WTC11 (cell line): ENCODE measurements around the gene PLEKHH1. TPM values are rescaled to one million over a fixed set of nuclear protein-coding genes. Genes with fewer than 3 reads are reported as not detected.

ENCODE experiments used
- ATAC-seq: fragments of 200-7000 bp; cut with Tn5 transposase; 2 replicates; pipeline ENCODE4 v1.10.0; 2021; ENCODE audit warnings: mild to moderate bottlenecking, moderate library complexity
- CTCF ChIA-PET: fragments of 300-600 bp; sonication (Branson Sonifier 250); formaldehyde crosslinking; loops from one replicate; lab custom pipeline; 2021; ENCODE audit warnings: antibody characterized with exemption; lab: Charles Lee
- POLR2A ChIA-PET: fragments of 350-600 bp; sonication (Branson Sonifier 250); formaldehyde crosslinking; loops from one replicate; lab custom pipeline; 2021; ENCODE audit warnings: antibody characterized with exemption; lab: Charles Lee
- DNase-seq: peaks from one replicate; pipeline ENCODE4 v3.0.0; 2021; ENCODE audit warnings: low spot score
- H3K27ac Mint-ChIP-seq: 2 replicates; pipeline ENCODE4 v1.8.0; 2021; ENCODE audit warnings: mixed read lengths
- H3K27me3 Mint-ChIP-seq: 2 replicates; pipeline ENCODE4 v1.8.0; 2021; ENCODE audit warnings: low read depth, mild to moderate bottlenecking, moderate library complexity, mixed read lengths
- H3K36me3 Mint-ChIP-seq: 2 replicates; pipeline ENCODE4 v1.8.0; 2021; ENCODE audit warnings: mixed read lengths
- H3K4me1 Mint-ChIP-seq: 2 replicates; pipeline ENCODE4 v1.8.0; 2022; ENCODE audit warnings: mixed read lengths
- H3K4me3 Mint-ChIP-seq: 2 replicates; pipeline ENCODE4 v1.8.0; 2021; ENCODE audit warnings: mild to moderate bottlenecking, moderate library complexity, mixed read lengths
- H3K9me3 Mint-ChIP-seq: 2 replicates; pipeline ENCODE4 v1.8.0; 2021; ENCODE audit warnings: mixed read lengths
- ATF2 ChIP-seq: sonication (generic); formaldehyde crosslinking; IDR thresholded peaks from 2 replicates; pipeline ENCODE4 v1.8.1; 2022; ENCODE audit warnings: low read depth, missing genetic modification reagents, borderline replicate concordance
- CDX4 ChIP-seq: fragments of 250-450 bp; sonication (Bioruptor Pico); IDR thresholded peaks from 2 replicates; pipeline ENCODE4 v1.9.0; 2021; ENCODE audit warnings: moderate library complexity, mild to moderate bottlenecking, inconsistent platforms, borderline replicate concordance
- ELF4 ChIP-seq: sonication (generic); formaldehyde crosslinking; IDR thresholded peaks from 2 replicates; pipeline ENCODE4 v1.8.1; 2022; ENCODE audit warnings: low read depth, mild to moderate bottlenecking, moderate library complexity, missing genetic modification reagents
- FOXK1 ChIP-seq: sonication (generic); formaldehyde crosslinking; IDR thresholded peaks from 2 replicates; pipeline ENCODE4 v1.8.0; 2022; ENCODE audit warnings: mild to moderate bottlenecking, moderate library complexity, missing genetic modification reagents
- FOXP4 ChIP-seq: sonication (generic); formaldehyde crosslinking; IDR thresholded peaks from 2 replicates; pipeline ENCODE4 v1.8.0; 2022; ENCODE audit warnings: mild to moderate bottlenecking, missing genetic modification reagents
- GRHL2 ChIP-seq: fragments of 250-450 bp; sonication (Bioruptor Pico); IDR thresholded peaks from 2 replicates; pipeline ENCODE4 v1.8.0; 2022; ENCODE audit warnings: mild to moderate bottlenecking, moderate library complexity; ENCODE audit not compliant: insufficient replicate concordance, severe bottlenecking
- JAZF1 ChIP-seq: fragments of 250-450 bp; sonication (Bioruptor Pico); IDR thresholded peaks from 2 replicates; pipeline ENCODE4 v1.9.0; 2021; ENCODE audit warnings: moderate library complexity, mild to moderate bottlenecking, inconsistent platforms
- JUN ChIP-seq: sonication (generic); formaldehyde crosslinking; IDR thresholded peaks from 2 replicates; pipeline ENCODE4 v1.8.0; 2023; ENCODE audit warnings: mild to moderate bottlenecking, missing genetic modification reagents
- MLX ChIP-seq: sonication (generic); formaldehyde crosslinking; IDR thresholded peaks from 2 replicates; pipeline ENCODE4 v1.8.1; 2023; ENCODE audit warnings: mild to moderate bottlenecking, missing genetic modification reagents, moderate library complexity
- MXD4 ChIP-seq: fragments of 250-450 bp; sonication (Bioruptor Pico); IDR thresholded peaks from 2 replicates; pipeline ENCODE4 v1.8.0; 2021; ENCODE audit warnings: mild to moderate bottlenecking, moderate library complexity, borderline replicate concordance
- NFYB ChIP-seq: sonication (generic); formaldehyde crosslinking; conservative IDR thresholded peaks from 2 replicates; pipeline ENCODE4 v1.8.0; 2022; ENCODE audit warnings: low read depth, missing genetic modification reagents
- NR3C1 ChIP-seq: sonication (generic); formaldehyde crosslinking; conservative IDR thresholded peaks from 2 replicates; pipeline ENCODE4 v1.8.1; 2023; ENCODE audit warnings: low read depth, mild to moderate bottlenecking, missing genetic modification reagents
- PREB ChIP-seq: sonication (generic); formaldehyde crosslinking; IDR thresholded peaks from 2 replicates; pipeline ENCODE4 v1.8.1; 2022; ENCODE audit warnings: mild to moderate bottlenecking, missing genetic modification reagents, moderate library complexity, borderline replicate concordance
- SMAD3 ChIP-seq: sonication (generic); formaldehyde crosslinking; IDR thresholded peaks from 2 replicates; pipeline ENCODE4 v1.8.0; 2022; ENCODE audit warnings: missing genetic modification reagents, mild to moderate bottlenecking, borderline replicate concordance
- SOX15 ChIP-seq: fragments of 250-450 bp; sonication (Bioruptor Pico); IDR thresholded peaks from 2 replicates; pipeline ENCODE4 v1.9.0; 2021; ENCODE audit warnings: mild to moderate bottlenecking
- ZBTB43 ChIP-seq: sonication (generic); formaldehyde crosslinking; IDR thresholded peaks from 2 replicates; pipeline ENCODE4 v1.8.1; 2023; ENCODE audit warnings: mild to moderate bottlenecking, missing genetic modification reagents
- ZMAT4 ChIP-seq: fragments of 250-450 bp; sonication (Bioruptor Pico); IDR thresholded peaks from 2 replicates; pipeline ENCODE4 v1.9.0; 2021; ENCODE audit warnings: mild to moderate bottlenecking
- ZNF121 ChIP-seq: sonication (generic); formaldehyde crosslinking; IDR thresholded peaks from 2 replicates; pipeline ENCODE4 v1.8.0; 2023; ENCODE audit warnings: missing genetic modification reagents
- ZNF281 ChIP-seq: sonication (generic); formaldehyde crosslinking; IDR thresholded peaks from 2 replicates; pipeline ENCODE4 v1.8.0; 2023; ENCODE audit warnings: mild to moderate bottlenecking, missing genetic modification reagents
- total RNA-seq: library from RNA; stranded (reverse); gene quantifications from 3 replicates; pipeline ENCODE4 v1.2.3, GENCODE V29; 2021

The PLEKHH1 gene
- total RNA-seq, 1 experiment from 2014 or later = 48.3 TPM

- no peak for TF ChIP-seq CDX4
- no peak for TF ChIP-seq SOX15 (CRISPR knock-in tag)
- TF ChIP-seq ELF4 (CRISPR knock-in tag) = no peak
- no peak for TF ChIP-seq NFYB (CRISPR knock-in tag)
- TF ChIP-seq JAZF1 = no peak
- ChIA-PET POLR2A (interaction anchor here (0.6 kb wide), 1 partner anchor 88 kb away, joined by 3 read pairs; no protein-coding TSS in a partner anchor), CTCF (interaction anchor here (1.2 to 8.5 kb wide), 7 partner anchors 13 to 154 kb away, joined by 3 to 83 read pairs (median 8); partner anchors contain the start of genes ATP6V1D, PIGH and PLEKHH1)
- DNase-seq (no peak), ATAC-seq (no peak)
- no peaks in the 10 kb centered on the region for H3K36me3 Mint-ChIP-seq
- H3K9me3 Mint-ChIP-seq = no peaks in the 10 kb centered on the region
- H3K27ac Mint-ChIP-seq = no peak overlapping the region
- H3K4me3 Mint-ChIP-seq = peak overlapping the region; percentile 80
- H3K4me1 Mint-ChIP-seq = peaks cover 21% of the 10 kb centered on the region
- peaks cover 66% of the 10 kb centered on the region for H3K27me3 Mint-ChIP-seq
Measured at GRCh38 chr14:67513631-67514108, 19.4 kb upstream of the PLEKHH1 start.

- Mint-ChIP-seq H3K4me1 (peaks cover 21% of the 10 kb centered on the region), H3K27ac (no peak overlapping the region)
Measured at GRCh38 chr14:67514203-67514607, 18.9 kb upstream of the PLEKHH1 start.

More at GRCh38 chr14:67514203-67514607, 18.9 kb upstream of the PLEKHH1 start:
- Mint-ChIP-seq H3K36me3 (no peaks in the 10 kb centered on the region), H3K27me3 (peaks cover 71% of the 10 kb centered on the region), H3K4me3 (peak overlapping the region; percentile 80), H3K9me3 (no peaks in the 10 kb centered on the region)
- TF ChIP-seq GRHL2 (CRISPR knock-in tag) (no peak), SMAD3 (no peak), ATF2 (CRISPR knock-in tag) (no peak), FOXK1 (CRISPR knock-in tag) (no peak), ZNF121 (CRISPR knock-in tag) (no peak), NR3C1 (CRISPR knock-in tag) (no peak), FOXP4 (CRISPR knock-in tag) (no peak), ZBTB43 (CRISPR knock-in tag) (no peak), ZNF281 (no peak), MLX (CRISPR knock-in tag) (no peak), PREB (CRISPR knock-in tag) (no peak), JUN (no peak), ZMAT4 (no peak), MXD4 (no peak), ELF4 (CRISPR knock-in tag) (no peak)
- POLR2A ChIA-PET = interaction anchor here (0.6 to 0.9 kb wide), 2 partner anchors 19 to 89 kb away, joined by 3 read pairs; no protein-coding TSS in a partner anchor
- DNase-seq = no peak
- CTCF ChIA-PET = interaction anchor here (0.5 to 8.5 kb wide), 7 partner anchors 12 to 230 kb away, joined by 3 to 83 read pairs (median 8); partner anchors contain the start of genes PIGH and PLEKHH1
- ATAC-seq = peak; percentile 10; the same call in 1 of the 2 replicates
